Measurements from ENCODE around the gene HMGN1.

Gene HMGN1

GRCh38 chr21:39345440-39345839, 3.4 kb downstream of the HMGN1 start:
- TF ChIP-seq CTCF (conservative IDR thresholded peaks at IDR 0.05; ENCODE audit: low read depth, low read length) = no peak
- no peak for DNase-seq (ENCODE audit: low read depth)
- no peak overlapping the region for H3K4me3 ChIP-seq (ENCODE audit: low read depth, low read length)

- H3K4me3 ChIP-seq (ENCODE audit: low read depth, low read length) = no peak overlapping the region
- TF ChIP-seq CTCF (conservative IDR thresholded peaks at IDR 0.05; ENCODE audit: low read depth, low read length) = no peak
- DNase-seq (ENCODE audit: low read depth) = no peak
Measured at GRCh38 chr21:39344848-39345247, 4.0 kb downstream of the HMGN1 start.

- no peak for DNase-seq (ENCODE audit: low read depth)
- no peak overlapping the region for H3K4me3 ChIP-seq (ENCODE audit: low read depth, low read length)
- TF ChIP-seq CTCF (conservative IDR thresholded peaks at IDR 0.05; ENCODE audit: low read depth, low read length) = no peak
Measured at GRCh38 chr21:39341249-39341923, 7.5 kb downstream of the HMGN1 start.

GRCh38 chr21:39340687-39341086, 8.2 kb downstream of the HMGN1 start:
- no peak for DNase-seq (ENCODE audit: low read depth)
- no peak overlapping the region for H3K4me3 ChIP-seq (ENCODE audit: low read depth, low read length)
- no peak for TF ChIP-seq CTCF (conservative IDR thresholded peaks at IDR 0.05; ENCODE audit: low read depth, low read length)

GRCh38 chr21:39339231-39339630, 9.7 kb downstream of the HMGN1 start:
- H3K4me3 ChIP-seq (ENCODE audit: low read depth, low read length) = no peak overlapping the region
- DNase-seq (ENCODE audit: low read depth) = no peak
- no peak for TF ChIP-seq CTCF (conservative IDR thresholded peaks at IDR 0.05; ENCODE audit: low read depth, low read length)

GRCh38 chr21:39336457-39337008, 12.4 kb downstream of the HMGN1 start:
- TF ChIP-seq CTCF (conservative IDR thresholded peaks at IDR 0.05; ENCODE audit: low read depth, low read length) = no peak

GRCh38 chr21:39334611-39335010, 14.3 kb downstream of the HMGN1 start:
- H3K4me3 ChIP-seq (ENCODE audit: low read depth, low read length) = no peak overlapping the region
- no peak for DNase-seq (ENCODE audit: low read depth)
- TF ChIP-seq CTCF (conservative IDR thresholded peaks at IDR 0.05; ENCODE audit: low read depth, low read length) = no peak

More at GRCh38 chr21:39336457-39337008, 12.4 kb downstream of the HMGN1 start:
- no peak for DNase-seq (ENCODE audit: low read depth)
- H3K4me3 ChIP-seq (ENCODE audit: low read depth, low read length) = no peak overlapping the region
